NCI-H446 treated with DMSO at 0.1 percent for 48 hours (cell line): ENCODE results near the gene HMG20B.
"Not testable (repeated sequence)": the region's sequence is repeated elsewhere in the genome, so short reads cannot be mapped to it uniquely, and the experiment has no call there.

Experiments
- DNase-seq: peaks from one replicate; lab custom pipeline; 2025; lab: John Stamatoyannopoulos, UW

HMG20B gene

DNA sequence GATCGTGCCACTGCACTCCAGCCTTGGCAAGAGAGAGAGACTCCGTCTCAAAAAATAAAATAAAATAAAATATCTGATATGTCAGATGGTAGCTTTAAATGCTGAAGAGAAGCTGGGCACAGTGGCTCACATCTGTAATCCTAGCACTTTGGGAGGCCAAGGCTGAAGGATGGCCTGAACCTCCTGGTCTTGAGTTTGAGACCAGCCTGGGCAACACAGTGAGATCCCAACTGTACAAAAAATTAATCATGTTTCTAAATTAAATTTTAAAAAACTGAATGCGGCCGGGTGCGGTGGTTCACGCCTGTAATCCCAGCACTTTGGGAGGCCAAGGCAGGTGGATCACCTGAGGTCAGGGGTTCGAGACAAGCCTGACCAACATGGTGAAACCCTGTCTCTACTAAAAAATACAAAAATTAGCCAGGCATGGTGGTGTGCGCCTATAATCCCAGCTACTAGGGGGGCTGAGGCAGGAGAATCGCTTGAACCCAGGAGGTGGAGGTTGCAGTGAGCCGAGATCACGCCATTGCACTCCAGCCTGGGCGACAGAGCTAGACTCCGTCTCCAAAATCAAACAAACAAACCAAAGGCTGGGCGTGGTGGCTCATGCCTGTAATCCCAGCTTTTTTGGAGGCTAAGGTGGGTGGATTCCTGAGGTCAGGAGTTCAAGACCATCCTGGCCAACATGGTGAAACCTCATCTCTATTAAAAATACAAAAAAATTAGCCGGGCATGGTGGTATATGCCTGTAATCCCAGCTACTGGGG, 11.5 kb downstream of the HMG20B start:
- DNase-seq, result not testable (repeated sequence)

DNA sequence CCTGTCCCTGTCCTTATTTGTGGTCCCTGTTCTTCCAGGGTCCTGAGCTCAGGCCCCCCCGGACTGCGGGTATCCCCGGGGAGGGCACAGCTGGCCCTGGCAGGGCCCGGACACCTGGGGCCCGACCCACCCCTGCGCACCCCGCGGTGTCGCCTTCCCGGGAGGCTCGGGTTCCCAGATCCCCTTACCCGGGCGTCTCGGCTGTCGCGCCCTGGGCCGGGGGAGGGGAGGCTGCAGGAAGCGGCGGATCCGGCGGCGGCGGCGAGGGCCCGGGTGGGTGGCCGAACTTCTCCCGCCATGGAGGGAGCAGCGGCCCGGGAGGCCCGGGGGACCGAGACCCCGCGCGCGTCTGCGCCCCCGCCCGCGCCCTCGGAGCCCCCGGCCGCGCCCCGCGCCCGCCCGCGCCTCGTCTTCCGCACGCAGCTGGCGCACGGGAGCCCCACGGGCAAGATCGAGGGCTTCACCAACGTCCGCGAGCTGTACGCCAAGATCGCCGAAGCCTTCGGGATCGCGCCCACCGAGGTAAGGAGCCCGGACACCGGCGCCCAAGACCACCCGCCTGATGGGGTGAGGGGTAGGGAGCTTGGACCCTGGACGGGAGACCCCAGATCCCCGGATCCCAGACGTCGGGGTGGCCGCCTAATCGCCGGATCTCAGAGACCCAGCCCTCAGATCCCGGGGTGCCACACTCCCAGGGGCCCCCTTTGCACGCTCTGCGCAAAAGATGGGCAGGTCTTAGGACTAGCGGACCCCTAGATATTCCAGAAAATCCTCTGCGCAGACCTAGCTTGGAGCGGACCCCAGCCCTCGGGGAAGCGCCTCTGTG, 12.8 kb downstream of the HMG20B start, which contains the start of gene GIPC3:
Gene GIPC3 (plus strand): TSS at position 178 of the 826 bp plus-strand sequence. CDS start 120 bp downstream, at position 298.
- no peak for DNase-seq

DNA sequence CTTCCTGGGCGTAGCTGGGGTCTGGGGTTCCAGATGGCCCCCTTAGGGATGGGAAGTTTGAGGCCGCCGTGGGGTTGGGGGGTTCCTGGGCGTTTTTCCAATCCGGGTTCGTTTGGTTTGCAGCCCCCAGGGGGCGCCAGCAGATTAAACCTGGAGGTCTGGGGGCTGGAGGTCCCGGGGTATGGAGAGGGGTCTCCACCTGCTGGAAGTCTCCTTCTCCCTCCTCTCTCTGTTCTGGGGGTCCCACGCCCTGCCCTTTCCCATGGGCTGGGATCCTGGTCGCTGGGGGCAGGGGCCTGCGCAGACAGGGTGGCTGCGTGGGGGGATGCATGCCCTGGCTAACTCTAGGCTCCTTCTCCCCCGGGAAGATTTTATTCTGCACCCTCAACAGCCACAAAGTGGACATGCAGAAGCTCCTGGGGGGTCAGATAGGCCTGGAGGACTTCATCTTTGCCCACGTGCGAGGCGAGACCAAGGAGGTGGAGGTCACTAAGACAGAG, 13.4 kb downstream of the HMG20B start:
- DNase-seq, result no peak

DNA sequence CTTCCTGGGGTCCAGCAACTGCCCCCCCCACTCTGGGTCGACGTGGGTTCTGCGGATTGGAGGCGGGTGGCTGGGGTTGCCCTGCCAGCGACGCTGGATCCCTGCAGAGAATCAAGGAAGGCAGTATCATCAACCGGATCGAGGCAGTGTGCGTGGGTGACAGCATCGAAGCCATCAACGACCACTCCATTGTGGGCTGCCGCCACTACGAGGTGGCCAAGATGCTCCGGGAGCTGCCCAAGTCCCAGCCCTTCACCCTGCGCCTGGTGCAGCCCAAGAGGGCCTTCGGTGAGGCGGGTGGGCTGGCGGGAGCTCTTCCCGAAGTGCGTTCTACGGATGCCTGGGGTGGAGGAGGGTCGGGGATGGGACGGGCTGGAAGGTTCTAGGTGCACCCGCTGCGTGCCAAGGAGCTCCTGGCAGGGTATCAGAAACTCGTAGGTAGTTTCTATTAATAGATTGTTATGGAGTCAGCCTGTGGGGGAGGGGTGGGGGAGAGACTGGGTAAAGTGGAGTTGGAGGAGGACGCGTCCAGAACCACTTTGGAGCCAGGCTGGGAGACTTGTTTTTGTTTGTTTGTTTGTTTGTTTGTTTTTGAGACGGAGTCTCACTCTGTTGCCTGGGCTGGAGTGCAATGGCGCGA, 14.1 kb downstream of the HMG20B start:
- DNase-seq, result no peak

DNA sequence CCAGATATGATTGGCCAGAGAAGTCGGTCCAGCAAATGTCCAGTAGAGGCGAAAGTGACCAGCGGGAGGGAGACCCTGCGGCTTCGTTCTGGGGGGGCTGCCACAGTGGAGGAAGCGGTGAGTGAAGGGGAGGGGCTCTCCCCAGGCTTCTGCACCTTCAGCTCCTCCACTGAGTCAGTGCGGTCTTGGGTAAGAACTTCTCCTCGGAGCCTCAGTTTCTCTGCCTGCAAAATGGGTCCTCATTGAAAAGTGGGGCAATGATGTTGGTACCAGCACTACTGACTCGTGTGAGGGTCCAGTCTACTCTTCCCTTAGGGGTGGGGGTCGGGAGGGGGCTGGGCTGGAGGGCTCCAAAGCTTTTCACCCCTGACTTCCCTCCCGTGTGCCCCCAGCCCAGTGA, 16.7 kb downstream of the HMG20B start:
- DNase-seq, result no peak

DNA sequence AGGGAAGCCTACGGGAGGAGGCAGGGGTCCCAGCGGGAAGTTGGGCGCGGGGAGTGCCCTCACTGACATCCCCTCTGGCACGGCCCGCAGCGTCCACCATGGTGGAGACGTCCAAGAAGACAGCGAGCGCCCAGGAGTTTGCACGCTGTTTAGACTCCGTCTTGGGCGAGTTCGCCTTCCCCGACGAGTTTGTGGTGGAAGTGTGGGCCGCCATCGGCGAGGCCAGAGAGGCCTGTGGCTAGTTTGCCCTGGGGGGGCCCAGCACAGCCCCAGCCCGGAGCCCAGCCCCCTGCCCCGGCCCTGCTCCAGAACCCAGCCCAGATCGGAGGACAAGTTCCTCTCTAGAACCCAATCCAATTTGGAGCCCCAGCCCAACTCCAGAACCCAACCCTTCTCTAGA, 17.2 kb downstream of the HMG20B start:
- no peak for DNase-seq

DNA sequence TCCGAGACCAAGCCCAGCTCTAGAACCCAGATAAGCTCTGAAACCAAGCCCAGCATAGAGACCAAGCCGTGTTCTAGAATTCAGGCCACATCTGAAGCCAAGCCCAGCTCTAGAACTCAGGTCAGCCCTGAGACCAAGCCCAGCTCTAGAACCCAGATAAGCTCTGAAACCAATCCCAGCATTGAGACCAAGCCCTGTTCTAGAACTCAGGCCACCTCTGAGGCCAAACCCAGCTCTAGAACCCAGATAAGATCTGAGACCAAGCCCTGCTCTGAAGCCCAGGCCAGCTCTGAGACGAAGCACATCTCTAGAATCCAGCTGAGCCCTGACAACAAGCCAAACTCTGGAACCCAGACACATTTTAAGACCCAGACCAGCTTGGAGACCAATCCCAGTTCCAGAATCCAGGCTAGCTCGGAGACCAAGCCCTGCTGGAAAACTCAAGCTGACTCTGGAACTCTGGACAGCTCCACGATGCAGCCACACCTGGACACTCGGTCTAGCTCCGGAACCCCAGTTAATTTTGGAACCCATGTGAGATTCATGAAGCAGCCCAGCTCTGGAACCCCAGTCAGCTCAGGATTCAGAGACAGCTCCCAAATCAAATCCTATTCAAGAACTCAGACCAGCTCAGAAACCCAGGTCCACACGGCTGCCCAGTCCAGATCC, 18.4 kb downstream of the HMG20B start:
- DNase-seq, result no peak

DNA sequence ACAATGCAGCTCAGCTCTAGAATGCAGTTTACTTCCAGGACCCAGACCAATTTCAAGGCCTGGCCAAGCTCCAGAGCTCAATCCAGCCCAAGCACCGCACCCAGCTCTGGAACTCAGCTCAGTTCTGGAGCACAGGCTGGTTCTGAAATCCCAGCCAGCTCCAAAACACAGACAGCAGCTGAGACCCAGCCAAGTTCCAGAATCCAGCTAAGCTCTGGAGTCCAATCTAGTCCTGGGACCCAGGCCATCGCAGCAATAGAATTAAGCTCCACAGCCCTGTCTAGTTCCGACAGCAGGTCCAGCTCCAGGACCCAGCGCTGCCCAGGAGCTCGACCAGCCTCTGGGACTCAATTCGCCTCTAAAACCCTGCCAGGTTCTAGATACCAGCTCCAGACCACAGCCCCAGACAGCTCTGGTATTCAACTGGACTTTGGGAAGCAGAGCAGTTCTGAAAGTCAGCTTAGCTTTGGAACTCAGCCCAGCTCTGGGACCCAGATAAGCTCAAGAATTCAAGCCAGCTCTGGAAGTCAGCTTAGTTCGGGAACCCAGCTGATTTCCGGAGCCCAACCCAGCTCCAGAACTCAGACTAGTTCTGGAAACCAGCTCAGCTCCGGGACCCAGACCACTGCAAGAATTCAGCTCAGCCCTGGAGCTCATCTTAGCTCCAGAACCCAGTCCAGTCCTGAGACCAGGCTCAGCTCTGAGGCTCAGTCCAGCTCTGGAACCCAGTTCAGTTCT, 19.3 kb downstream of the HMG20B start:
- DNase-seq, result no peak

DNA sequence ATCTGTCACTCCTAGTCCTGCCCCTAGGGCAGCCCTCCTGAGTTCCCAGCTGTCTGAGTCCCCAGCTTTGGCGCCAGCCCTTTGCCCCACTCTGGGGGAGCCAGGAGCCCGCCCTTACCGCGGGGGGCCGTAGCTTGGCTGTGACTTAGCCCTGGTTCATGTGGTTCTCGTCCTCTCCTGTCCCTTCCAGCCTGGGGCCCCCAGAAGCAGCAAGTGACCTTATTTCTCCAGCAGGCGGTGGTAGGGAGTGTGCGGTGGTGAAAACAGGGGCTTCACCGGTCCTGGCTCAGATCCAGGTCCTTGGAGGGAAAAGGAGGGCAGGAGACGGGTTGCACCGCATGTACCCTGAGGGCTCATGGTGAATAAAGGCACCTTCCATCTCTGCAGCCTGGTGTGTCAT, 20.4 kb downstream of the HMG20B start:
- DNase-seq, result no peak

DNA sequence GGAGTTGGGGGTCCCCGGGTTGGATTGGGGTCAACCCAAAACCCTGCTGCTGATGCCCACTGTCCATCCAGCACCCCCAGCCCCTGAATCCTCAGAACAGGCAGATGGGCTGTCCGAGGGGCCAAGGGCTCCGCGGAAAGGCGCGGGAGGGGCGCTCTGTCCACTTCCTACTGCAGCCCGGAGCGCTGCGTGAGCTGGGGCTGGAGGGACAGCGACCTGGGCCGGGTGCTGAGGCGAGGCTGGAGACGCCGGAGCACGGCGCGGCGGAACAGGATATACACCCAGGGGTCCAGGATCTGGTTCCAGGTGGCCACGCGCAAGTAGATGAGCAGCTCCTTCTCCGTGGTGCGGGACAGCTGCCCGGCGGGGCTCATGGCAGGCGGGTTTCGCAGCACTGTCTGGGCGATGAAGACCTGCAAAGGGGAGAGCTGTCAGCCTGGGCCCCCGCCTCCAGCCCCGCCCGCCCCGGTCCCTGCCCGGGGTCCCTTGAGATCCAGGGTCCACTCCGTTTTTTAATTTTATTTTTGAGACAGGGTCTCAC, 22.8 kb downstream of the HMG20B start:
- no peak for DNase-seq

DNA sequence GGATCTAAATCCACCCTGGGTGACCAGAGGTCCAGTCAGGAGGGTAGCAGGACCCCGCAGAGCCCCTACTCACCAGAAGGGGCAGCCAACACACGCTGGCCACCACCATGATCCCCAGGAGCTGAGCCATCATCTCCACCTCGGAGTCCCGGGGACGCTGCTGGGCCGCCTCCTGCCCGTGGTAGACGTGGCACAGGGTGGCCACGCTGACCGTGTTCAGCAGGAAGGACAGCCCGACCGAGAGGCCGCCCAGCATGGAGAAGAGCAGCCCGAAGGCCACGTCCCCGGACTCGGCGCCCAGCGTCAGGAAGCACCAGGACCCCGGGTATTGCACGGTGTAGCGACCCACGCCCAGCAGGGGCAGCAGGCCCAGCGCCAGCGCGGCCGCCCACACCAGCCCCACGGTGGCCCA, 27.0 kb downstream of the HMG20B start:
- no peak for DNase-seq

DNA sequence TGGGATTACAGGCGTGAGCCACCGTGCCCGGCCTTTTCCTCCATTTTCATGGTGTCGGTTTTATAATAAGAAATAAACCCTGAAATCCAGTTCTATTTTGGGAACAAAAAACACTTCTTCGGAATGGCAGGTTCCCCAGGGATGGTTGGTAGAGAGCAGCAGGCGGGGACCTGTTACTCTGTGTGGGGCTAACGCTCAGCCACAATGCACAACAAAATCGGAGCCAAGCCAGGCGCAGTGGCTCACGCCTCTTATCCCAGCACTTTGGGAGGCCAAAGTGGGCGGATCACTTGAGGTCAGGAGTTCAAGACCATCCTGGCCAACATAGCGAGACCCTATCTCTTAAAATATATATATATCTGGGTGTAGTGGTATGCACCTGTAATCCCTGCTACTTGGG, 28.3 kb downstream of the HMG20B start:
- DNase-seq, result no peak

DNA sequence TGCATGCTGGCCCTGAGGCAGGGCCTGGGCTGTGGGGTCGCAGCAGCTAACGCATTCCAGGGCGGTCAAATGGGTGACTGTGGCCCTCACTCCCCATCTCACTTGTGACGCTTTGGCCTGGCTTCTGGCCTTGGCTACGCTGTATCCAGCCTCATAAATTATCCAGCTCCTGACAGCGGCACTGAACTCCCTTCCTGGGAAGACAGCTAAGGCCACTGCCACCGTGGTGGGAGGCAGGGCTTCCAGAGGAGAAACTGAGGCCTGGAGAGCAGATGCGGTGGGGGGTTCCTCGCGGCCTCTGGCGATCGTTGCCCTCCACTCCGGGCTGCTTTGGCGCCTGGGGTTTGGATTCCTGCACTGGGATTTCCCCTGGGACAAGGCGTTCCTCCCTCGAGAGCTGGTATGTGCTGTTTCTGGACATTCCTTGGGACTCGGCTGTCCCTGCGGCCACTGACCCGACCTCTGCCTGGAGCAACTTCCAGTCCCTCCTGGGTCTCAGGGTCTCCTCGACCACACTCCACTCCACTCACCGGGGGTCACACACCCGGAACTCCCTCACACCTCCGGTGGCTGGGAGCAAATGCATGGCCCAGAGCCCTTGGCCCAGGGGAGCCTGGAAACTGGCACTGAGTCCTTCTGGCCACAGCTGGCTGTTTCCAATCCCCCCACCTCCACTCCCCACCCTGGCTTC, 30.5 kb downstream of the HMG20B start:
- DNase-seq, result no peak

DNA sequence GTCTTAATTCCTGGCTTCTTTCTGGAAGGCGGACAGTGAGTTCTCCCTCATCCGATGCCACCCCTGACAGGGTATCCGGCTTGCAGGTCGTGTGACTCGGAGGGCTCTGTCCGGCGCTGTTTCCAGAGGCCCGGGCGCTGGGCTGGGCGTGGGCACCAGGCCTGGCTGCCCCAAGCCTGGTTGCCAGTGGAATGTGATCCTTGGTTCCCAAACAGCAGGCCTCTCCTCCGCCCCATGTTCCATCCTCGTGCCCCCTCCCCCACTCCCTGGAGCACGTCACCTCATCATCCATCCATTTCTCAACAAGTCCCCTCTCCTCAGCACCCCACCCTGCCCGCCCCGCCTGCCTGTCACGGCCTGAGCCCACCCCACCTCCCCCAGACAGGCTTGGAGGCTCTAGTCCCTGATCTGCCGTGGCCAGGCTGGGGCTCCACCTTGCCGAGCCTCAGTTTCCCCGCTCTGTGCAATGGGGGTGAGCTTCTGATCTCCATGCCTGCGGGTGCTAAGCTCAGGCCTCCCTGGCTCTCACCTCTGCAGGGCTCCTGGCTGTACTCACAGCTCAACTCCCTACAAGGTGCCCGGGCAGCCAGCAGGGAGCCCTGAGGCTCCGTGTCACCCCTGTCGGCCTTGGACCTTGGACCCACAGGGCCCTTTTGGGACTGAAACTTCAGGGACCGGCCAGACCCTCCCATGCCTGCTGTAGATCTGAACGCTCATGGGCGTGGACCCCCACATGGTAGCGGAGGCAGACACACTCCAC, 31.7 kb downstream of the HMG20B start:
- DNase-seq, result no peak

DNA sequence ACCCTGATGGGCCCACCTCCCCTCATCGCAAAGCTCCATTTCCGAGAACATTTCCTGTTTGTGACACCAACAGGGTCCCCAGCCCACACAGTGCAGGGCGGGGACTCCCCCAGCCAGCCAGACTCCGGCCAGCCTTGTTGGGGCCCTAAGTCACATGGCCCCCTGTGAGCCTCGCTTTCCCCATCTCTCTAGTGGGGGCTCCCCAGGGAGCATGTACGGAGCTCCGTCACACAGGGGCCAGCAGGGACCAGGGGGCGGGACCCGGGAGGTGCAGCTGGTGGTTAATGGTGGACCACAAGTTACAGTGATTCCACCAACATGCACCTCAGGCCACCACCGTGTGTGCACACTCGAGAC, 32.2 kb downstream of the HMG20B start:
- DNase-seq, result no peak

DNA sequence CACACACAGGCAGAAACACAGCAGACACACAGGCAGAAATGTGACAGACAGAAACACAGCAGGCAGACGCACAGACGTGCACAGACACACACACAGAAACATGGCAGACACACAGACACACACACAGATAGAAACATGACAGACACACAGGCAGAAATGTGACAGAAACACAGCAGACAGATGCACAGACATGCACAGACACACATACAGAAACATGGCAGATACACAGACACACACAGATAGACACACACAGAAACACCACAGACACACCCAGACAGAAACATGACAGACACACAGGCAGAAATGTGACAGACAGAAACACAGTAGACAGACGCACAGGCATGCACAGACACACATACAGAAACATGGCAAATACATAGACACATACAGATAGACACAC, 32.6 kb downstream of the HMG20B start:
- no peak for DNase-seq

DNA sequence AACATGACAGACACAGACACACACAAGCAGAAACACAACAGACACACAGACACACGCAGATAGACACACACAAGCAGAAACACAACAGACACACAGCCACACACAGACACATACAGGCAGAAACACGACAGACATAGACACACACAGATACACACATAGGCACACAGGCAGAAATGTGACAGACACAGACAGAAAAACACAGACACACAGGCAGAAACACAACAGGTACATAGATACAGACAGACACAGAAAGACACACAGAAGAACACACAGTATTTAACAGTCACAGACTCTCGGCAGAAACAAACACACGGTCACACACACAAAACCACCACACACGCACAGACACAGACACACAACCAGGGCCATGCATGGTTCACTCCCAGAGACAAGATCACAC, 33.0 kb downstream of the HMG20B start:
- no peak for DNase-seq

DNA sequence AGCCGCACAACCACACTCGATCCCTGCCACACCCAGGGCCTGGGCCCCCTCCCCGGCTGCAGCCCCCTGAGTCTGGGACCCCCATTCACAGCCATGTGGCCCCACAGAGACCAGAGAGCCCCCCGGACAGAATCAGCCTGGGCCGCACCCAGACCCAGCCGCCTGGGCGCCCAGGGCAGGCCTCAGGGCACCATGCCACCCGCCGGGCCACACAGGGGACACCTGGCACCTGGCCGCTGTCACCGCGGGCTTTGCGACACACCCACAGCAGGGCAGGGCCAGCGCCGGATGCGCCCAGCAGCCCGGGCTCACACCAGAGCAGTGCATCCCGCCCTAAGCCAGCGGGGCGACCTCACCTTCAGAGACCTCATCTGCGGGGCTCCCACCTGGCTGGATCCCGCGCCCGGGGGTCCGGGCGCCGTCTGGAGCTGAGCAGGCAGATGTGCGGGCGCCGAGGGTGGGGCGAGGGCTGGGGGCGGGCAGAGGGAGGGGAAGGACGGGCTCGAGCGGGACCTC, 33.5 kb downstream of the HMG20B start:
- no peak for DNase-seq

DNA sequence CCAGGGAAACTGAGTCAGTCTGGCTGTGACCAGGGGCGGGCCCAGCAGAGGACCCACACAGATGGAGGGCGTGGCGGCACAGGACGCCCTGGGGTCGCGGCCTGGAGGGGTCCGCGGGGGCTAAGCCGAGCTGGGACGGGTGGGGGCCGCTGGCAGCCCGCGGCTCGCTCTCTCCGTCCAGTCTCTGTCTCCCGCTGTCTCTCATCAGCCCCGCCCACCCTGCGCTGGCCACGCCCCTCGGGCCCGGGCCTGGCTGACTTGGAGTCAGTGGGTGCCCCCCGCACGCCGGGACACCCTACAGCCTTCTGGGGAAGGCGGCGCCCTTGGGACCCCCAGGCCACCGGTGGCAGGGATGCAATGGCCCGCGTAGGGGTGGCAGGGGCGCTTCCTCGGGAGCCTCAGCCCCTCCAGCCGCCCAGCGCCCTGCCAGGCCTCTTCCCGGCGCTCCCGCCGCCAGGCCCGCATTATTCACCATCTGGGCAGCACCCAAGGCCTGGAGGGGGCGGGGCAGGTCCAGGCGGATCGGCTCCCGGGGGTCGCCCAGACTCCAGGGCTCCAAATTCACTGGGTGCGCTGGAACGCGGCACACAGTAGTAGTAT, 34.0 kb downstream of the HMG20B start, which contains the start of gene TBXA2R:
Gene TBXA2R (minus strand): TSS at position 186 of the 600 bp plus-strand sequence. CDS start 6,241 bp downstream, outside the sequence.
- no peak for DNase-seq
